GM21515 (cell line): ENCODE data around the gene ZNF497.

Experiments used
- ATAC-seq: cut with Tn5 transposase; IDR thresholded peaks from one replicate; pipeline ENCODE4 v1.9.1; 2021; ENCODE audit not compliant: unreplicated experiment

Gene ZNF497

DNA sequence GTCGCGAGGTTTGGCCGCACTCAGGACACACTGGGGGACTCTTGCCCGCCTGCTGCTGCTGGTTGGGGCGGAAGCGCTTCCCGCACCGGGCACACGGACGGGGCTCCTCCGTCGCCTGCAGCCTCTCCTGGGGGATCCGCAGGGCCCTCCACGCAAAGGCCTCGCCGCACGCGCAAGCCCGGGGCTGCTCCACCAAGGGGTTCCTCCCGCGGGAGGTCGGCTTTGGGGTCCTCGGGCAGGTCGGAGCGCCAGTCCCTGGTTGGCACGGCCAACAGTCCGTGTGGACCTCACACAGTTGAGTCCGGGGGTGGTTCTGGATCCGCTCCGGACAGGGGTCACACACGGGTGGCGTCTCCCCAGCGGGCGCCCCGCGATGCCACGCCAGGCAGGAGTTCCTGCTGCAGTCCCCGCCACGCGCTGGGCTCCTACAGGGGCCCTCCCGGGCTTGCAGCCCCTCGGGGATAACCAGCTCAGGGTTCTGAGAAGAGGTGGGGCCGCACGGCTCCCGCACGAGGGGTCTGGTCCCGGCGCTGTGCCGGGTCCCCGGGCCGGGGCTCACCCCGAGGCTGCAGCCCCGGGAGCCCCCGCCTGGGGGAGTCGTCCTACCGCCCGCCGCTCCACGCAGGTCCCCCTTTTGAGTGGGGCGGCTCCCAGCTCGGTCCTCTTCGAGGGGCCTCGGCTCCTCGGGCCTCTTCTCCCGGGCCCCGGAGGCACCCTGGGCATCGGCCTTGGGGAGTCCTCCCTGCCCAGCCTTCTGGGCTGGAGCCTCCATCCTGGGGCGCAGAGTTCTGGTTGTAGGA is 6.2 kb upstream of the ZNF497 start:
- no peak for ATAC-seq

DNA sequence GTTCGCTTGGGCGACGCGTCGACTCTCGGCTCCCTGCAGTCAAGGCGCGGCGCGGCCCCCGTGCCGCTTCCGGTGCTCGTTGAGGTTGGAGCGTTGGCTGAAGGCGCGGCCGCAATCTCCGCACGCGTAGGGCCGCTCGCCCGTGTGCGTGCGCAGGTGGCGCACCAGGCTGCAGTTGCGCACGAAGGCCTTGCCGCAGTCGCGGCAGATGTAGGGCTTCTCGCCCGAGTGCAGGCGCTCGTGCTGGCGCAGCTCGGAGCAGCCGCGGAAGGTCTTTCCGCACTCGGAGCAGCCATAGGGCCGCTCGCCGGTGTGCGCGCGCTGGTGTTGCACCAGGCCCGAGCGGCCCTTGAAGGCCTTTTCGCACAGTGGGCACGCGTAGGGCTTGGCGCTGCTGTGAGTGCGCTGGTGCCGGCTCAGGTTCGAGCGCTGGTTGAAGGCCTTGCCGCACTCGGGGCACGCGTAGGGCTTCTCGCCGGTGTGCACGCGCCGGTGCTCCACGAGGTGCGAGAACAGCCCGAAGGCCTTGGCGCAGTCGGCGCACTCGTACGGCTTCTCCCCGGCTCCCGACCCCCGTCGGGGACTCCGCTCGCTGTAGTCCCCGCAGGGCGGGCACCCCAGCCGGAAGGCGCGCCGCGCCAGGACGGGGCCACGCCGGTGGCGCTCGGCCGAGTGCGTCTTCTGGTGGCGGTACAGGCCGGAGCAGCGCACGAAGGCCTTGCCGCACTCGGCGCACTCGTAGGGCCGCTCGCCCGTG is 5.3 kb upstream of the ZNF497 start:
- no peak for ATAC-seq

DNA sequence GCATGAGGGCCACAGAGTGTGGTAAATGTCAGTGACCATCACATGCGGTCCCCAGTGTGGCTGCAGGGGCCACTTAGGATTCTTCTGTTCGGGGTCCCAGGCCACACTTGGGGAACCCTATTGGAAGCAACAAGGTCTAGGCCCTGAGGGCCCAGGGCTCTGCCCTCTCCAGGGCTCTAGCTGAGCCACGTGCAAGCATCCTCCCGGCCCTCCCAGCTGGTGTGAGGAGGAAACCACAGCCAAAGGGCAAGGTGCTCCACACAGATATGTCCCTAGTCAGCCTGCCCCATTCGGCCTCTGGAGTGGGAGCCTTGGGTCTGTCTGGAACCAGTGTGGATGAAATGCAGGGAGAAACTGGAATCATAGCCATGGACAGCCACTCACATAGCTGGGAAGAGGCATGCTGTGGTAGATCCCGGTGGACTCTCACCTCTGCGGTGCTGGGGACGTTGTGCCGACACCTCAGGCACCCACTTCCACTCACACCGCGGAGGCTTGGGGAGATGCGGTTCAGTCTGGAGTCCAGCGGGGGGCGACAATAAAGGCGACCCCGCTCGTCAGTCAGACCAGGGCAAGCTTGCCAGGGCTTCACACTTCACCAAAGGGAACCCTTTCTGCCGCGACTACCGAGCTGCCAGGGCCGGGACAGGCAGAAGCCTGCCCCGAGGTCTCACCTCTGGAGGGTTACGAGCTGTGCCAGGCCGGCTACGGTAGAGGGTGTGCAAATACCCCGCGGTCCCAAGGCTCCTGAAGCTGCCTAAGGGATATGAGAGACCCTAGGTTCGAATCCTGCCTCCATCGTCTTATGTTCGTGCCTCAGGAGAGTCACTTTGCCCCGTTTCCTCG is 4.3 kb upstream of the ZNF497 start:
- ATAC-seq = no peak

DNA sequence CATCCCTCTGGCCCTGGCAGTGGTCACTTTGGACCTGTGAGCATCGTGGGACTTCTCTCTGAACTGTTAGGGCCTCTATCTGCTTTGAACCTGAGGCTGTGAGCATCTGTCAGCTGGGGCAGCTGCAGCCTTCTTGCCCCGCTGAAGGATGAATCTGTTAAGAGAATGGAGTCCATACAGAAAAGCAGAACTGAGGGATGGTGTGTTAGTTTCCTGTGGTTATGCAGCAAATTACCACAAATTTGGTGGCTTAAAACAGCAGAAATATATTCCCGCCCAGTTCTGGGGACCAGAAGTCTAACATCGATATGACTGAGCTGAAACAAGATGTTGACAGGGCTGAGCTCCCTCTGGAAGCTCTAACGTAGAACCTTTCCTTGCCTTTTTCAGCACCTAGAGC is 1.6 kb upstream of the ZNF497 start:
- ATAC-seq = no peak

DNA sequence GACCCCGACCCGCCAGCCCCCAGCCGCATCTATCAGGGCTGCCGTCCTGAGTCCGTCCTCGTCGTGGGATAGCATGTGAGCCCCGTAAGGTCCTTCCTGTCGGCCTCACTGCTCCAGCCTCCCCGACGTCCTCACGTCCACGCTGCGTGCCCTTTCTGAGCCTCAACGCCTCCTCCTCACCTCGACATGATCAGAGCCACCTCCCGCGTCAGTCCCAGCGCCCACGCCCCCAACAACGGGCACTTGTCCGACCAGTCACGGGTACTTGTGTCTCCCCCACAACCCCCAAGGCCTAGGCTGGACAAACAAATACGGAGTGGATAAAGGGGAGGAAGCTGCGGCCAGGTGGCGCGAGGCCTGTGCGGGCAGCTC is 665 bp downstream of the ZNF497 start:
- peak; percentile 21 for ATAC-seq

DNA sequence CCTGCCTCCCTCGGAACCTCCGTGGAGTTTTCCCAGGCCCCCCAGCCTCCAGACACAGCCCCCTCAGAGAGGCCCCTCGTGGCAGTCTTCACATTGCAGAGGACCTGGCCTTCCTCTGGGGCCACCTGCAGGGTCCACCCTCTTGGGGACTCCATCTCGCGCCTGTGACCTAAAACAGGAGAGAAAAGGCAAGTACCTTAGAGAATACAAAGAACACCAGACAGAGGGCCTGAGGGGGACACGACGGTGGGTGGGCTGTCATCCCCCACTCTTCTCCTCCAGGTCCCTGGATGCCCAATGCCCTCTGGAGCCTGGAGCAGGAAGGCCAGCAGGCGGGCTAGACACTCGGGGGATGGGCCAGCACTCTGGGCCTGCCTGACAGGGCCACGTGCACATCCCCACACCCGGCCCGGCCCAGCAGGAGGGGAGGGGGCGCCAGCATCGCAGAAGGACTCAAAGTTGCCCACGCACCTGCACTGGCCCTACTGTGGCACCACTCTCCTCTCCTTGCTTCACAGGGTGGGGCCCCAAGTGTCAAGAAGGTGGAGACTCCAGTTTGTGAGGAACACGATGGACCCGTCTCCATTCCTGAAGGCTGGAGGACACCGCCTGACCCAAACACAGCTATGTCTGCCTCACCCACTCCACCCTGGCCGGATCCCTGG is 4.9 kb downstream of the ZNF497 start:
- ATAC-seq = no peak

DNA sequence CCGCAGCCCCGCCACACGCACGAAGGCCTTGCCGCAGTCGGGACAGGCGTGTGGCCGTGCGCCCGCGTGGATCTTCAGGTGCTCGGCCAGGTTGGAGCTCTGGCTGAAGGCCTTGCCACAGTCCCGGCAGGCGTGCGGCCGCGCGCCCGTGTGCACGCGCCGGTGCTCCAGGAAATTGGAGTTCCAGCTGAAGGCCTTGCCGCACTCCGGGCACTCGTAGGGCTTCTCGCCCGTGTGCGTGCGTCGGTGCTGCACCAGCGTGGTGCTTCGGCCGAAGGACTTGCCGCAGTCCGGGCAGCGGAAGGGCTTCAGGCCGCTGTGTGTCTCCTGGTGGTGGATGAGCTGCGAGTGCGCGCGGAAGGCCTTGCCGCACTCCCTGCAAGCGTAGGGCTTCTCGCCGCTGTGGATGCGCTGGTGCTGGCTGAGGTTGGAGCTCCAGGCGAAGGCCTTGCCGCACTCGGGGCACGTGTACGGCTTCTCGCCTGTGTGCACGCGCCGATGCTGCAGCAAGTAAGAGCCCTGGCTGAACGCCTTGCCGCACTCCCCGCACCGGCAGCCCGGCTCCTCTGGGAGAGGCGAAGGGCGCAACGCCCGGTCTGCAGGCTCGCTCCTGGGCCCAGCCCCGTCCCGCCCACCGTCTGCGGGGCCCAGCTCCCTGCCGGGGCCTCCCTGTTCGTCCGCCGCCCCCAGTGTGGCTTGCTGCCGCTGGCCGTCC is 5.6 kb downstream of the ZNF497 start:
- ATAC-seq = no peak

DNA sequence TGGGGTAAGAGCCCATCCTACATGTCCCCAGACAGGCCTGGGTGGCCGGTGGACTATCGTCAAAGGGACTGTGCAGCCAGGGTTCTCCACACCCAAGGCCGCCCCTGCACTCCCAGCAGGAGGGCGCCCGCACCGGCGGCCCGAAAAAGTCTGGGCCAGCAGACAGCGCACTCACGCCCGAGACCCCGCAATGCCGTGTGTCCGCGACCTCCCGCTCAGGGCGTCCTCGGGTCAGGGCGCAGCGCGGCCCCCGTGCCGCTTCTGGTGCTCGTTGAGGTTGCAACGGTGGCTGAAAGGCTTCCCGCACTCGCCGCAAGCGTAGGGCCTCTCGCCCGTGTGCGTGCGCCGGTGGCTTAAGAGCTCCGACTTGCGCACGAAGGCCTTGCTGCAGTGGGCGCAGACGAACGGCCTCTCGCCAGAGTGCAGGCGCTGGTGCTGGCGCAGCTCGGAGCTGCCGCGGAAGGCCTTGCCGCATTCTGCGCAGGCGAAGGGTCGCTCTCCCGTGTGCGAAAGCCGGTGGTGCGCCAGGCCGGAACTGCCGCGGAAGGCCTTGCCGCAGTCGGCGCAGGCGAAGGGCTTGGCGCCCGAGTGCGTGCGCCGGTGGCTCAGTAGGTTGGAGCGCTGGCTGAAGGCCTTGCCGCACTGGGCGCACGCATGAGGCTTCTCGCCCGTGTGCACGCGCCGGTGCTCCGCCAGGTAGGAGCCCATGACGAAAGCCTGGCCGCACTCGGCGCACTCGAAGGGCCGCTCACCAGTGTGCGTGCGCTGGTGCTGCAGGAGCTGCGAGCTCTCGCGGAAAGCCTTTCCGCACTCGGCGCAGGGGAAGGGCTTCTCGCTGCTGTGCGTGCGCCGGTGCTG is 6.4 kb downstream of the ZNF497 start:
- ATAC-seq = no peak

DNA sequence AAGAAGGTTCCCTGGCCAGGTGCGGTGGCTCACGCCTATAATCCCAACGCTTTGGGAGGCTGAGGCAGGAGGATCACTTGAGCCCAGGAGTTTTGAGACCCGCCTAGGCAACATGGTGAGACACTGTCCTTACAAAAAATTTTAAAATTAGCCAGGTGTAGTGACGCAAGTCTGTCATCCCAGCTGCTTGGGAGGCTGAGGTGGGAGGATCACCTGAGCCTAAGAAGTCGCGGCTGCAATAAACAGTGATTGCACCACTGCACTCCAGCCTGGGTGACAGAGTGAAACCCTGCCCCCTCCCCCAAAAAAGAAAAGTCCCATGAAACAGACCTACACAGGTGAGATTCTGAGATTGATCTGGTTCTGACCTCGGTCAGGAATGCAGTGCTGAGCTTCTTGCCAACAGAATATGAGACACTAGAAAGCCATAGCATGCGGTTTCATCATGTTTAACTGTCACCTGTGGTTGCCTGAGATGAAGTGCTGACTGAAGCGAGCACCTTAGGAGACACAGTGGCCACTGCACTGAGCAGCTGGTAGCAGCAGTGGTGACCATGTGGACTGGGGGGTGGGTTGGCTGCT is 7.2 kb downstream of the ZNF497 start:
- ATAC-seq = no peak

DNA sequence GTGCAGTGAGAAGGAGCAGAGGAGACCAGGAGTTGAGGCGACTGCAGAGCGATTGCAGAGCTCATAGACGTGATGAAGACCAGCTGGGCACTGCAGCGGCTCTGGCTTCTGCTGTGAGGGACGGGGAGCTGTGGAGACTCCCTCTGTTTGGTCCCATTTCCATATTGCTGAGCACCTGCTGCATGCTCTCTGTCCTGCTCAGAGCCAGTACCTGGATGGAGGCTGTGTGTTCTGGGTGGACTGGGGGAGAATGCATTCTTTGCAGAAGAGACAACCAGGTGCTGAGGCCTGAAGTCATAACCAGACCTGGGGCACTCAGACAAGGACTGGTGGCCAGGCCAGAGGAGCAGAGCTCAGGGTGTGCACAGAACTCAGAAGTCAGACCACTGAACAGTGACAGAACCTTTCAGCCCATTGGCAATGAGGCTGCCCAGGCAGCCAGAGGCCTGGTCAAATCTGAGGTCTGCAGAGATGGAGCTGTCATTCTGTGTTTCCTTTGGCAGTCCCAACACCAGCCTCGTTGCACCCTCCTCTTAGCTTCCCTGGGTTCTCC is 8.0 kb downstream of the ZNF497 start:
- no peak for ATAC-seq

DNA sequence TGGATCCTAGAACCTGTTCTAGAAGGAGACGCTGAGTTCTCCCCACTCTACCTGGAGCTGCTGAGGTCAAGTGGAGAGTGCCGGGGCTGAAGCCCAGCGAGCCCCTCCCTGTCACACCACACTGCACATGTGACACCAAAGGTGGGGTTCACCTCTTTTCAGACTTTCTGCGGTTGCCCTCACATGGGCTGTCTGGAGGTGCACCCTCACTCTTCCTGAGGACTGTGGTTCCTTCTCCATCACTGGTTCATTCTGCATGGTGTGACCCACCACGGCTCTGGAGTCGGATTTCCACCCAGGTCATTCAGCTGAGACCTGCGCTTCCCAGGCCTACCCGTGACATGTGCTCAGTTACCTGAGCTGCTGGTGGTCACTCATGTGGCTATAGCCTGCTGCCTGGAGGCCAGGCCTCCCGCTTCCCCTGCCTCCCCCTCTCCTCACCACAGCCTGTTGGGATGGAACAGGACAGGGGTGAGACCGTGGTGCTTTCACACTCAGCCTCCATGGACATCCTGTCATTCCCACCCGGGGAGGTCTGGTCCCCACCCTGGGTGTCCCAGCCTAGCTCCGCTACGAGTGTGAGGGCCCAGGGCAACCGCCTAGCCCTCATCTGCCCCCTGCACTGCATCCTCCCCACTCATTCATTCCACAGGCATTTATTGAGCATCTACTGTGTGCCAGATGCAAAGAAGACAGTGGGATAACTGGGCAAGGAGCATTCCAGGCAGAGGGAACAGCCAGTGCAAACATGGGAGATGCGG is 8.7 kb downstream of the ZNF497 start:
- no peak for ATAC-seq

DNA sequence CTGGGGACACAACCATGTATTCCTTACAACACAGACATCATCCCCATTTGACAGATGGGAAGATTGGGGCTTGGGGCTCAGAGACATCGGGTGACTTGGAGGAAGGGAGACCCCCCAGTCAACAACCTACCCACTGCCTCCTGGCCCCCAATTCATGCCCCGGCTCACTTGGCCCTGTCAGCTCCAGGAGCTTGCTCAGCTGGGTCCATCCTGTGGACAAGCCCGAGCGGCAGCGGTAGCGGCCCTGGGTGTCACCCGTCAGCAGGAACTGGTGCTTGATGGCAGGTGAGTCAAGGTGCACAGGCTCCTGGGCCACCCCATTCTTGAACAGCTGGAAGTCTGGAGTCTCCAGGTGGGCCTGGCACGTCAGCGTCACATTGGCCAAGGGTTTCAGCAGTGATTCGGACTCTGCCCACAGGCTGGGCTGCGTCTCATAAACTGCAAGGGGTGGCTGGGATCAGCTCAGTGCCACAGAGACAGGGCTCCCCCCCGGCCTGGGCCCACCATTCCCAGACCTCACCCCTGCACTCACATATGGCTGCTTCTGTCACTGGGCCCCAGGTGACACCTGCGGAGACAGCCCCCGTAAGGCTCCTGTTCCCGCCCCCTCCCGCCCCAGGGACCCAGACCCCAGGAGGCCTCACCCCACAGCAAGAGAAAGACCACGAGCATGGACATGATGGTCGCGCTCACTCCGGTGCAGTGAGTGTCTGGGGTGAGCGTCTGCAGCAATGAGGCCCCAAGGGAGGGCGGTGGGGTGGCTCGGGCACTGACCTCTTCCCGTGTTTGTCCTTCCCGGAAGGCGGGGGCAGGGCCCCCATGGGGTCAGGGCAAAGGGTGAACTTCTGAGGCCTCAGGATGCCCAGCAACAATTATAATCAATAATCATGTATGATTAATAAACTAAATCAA is 9.5 kb downstream of the ZNF497 start, which contains the start of gene A1BG:
Gene A1BG, minus strand, starts transcription at position 733 of the 912 bp plus-strand sequence. Its CDS starts 55 bp downstream, at position 678.
- no peak for ATAC-seq

DNA sequence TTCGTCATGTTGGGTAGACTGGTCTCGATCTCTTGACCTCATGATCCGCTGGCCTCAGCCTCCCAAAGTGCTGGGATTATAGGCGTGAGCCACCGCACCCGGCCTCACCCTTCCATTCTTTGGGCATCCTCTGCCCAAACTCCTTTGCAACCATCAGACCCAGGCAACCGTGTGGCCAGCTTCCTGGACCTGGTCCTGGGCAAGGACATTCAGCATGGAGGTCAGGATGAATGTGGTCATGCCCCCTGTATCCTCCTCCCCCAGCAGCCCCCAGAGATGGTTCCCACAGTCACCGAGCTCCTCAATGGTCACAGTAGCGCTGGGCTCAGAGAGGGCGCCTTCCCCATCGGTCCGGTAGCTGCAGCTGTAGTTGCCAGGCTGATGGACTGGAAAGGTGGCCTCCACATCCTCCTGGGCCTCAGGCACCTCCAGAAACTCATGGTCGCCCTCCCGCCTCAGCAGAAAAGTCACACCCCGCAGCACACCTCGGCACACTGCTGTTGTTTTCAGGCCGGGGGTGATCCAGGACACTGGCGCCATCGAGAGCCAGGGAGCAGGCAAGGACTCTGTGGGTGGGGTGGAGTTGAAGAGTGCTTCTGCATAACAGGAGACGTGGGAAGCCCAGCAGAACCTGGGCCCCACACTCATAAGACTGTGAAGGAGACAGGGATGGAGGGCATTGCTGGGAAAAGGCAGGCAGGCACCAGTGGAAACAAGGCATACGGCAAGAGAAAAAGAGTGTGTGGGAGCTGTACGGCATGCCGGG is 10.4 kb downstream of the ZNF497 start:
- ATAC-seq = no peak

DNA sequence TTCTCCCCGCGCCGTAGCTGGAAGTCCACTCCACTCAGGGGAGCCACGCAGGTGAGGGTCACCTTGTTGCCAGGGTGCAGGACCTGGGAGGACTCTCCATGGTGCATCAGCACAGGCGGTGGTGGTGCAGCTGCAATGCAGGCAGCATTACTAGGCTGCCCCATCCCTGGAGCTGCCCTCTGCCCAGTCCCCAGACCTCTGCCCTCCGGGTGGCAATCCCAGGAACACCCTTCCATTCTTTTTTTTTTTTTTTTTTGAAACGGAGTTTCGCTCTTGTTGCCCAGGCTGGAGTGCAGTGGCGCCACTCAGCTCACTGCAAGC is 11.0 kb downstream of the ZNF497 start:
- ATAC-seq = no peak

DNA sequence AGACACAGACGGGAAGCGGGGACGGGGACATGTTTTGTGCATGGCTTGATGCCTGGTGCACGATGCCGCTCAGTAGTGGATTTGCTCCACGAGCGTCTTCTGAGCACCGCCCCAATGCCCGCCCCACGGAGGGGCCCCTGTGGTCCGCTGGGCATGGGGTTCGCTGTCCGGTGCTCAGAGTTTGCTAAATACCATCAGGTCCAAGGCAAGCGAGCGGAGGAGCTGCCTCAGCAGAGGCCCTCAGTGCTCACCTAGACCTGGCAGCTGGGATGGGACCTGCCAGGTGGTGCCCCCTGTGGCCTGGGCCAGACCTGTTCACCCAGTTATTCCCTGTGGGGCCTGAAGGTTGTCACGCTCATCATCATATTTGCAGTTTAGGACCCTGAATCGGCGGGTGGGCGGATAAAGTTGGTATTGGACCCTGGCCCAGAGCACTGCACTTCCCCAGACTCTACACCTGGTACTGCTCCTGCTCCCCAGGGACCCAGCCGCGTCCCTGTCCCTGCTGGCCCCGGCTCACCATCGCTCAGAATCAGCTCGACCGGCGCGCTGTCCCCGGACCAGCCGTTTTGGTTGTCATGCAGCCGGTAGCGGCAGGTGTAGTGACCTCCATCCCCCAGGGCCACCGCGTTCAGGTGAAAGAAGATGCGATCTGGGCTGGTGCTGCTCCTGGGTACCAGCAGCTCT is 11.5 kb downstream of the ZNF497 start:
- no peak for ATAC-seq
